Peyer's patch (tissue), 4 donors: Measurements from ENCODE around the gene CDKN1C. TPM values are rescaled to one million over a fixed set of nuclear protein-coding genes. Genes with fewer than 3 reads are reported as not detected.

Experiments
- DNase-seq, 3 donors: peaks; one replicate each; pipeline ENCODE4 v3.0.0-alpha.2; 2017 to 2019
- H3K27ac ChIP-seq, 4 donors: fragments of 200-600 bp; sonication (generic); one replicate each; pipeline ENCODE4 v1.5.1; 2016 to 2019
- H3K27me3 ChIP-seq, 2 donors: fragments of 200-600 bp; sonication (generic); one replicate each; pipeline ENCODE4 v1.5.1; 2019
- H3K36me3 ChIP-seq, 3 donors: fragments of 200-600 bp; sonication (generic); one replicate each; pipeline ENCODE4 v1.5.1; 2016 to 2019
- H3K4me1 ChIP-seq, 4 donors: fragments of 200-600 bp; sonication (generic); one replicate each; pipeline ENCODE4 v1.5.1; 2016 to 2019
- H3K4me3 ChIP-seq, 4 donors: fragments of 200-600 bp; sonication (generic); 1 replicate in 3 of 4; 2 replicates in 1 of 4; pipeline ENCODE4 v1.5.1; 2016 to 2019; ENCODE audit warnings: mild to moderate bottlenecking in 1 of 4
- H3K9me3 ChIP-seq, 4 donors: fragments of 200-600 bp; sonication (generic); one replicate each; pipeline ENCODE4 v1.5.1; 2016 to 2019; ENCODE audit warnings: mild to moderate bottlenecking in 1 of 4
- POLR2A ChIP-seq, 2 donors: fragments of 450-650 bp; IDR thresholded peaks; one replicate each; pipeline ENCODE4 v1.5.1; 2017; ENCODE audit warnings: antibody characterized with exemption in 2 of 2, mild to moderate bottlenecking in 2 of 2, moderate library complexity in 2 of 2
- total RNA-seq, 4 donors: library from RNA; depleted of rRNA; stranded (reverse); fragments of >200 nt; gene quantifications; one replicate each; pipeline ENCODE4 v1.1.0, GENCODE V29; 2016
- TF ChIP-seq, protein P1 (sequence below), 6 experiments: fragments of 450-650 bp in 4 of 6; fragments of 200-600 bp in 2 of 6; sonication (generic) in 1 of 6; IDR thresholded peaks; one replicate each; pipeline ENCODE4 v1.5.1; 2017 to 2019; ENCODE audit warnings: antibody characterized with exemption in 6 of 6, mild to moderate bottlenecking in 3 of 6, moderate library complexity in 1 of 6

The CDKN1C gene
- total RNA-seq, 4 donors from 2014 or later, result 6.1 to 22.3 (median 11.1) TPM

DNA sequence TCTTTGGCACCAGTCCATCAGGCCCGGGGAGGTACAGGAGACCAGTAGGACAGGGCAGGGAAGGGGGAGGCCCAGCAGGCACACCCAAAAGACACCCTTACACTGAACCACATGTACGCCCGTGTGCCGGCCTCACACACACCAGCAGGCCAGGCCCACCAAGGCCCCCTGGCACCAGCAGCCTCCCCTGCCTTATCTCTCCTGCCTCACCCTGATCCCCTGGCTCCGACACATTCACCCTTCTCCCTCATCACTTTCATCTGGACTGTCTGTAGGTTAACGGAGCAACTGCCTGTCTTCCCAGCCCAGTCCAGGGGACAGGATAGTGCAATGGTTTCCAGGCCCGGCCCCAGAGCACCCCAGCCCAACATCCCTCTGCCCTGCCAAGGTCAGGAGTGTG lies 4.9 kb downstream of the CDKN1C start:
- no peak overlapping the region for H3K27ac ChIP-seq
- H3K27me3 ChIP-seq, result no peaks in the 10 kb centered on the region
- no peak for TF ChIP-seq POLR2A (IDR thresholded peaks at IDR 0.05)
- TF ChIP-seq, protein P1, sequence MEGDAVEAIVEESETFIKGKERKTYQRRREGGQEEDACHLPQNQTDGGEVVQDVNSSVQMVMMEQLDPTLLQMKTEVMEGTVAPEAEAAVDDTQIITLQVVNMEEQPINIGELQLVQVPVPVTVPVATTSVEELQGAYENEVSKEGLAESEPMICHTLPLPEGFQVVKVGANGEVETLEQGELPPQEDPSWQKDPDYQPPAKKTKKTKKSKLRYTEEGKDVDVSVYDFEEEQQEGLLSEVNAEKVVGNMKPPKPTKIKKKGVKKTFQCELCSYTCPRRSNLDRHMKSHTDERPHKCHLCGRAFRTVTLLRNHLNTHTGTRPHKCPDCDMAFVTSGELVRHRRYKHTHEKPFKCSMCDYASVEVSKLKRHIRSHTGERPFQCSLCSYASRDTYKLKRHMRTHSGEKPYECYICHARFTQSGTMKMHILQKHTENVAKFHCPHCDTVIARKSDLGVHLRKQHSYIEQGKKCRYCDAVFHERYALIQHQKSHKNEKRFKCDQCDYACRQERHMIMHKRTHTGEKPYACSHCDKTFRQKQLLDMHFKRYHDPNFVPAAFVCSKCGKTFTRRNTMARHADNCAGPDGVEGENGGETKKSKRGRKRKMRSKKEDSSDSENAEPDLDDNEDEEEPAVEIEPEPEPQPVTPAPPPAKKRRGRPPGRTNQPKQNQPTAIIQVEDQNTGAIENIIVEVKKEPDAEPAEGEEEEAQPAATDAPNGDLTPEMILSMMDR (IDR thresholded peaks at IDR 0.05), result no peak
- DNase-seq, result no peak
- no peak overlapping the region for H3K4me3 ChIP-seq
- H3K4me1 ChIP-seq, result peaks cover 0 to 18% (median 3%) of the 10 kb centered on the region in 4 donors
- no peaks in the 10 kb centered on the region for H3K9me3 ChIP-seq
- H3K36me3 ChIP-seq, result no peaks in the 10 kb centered on the region

DNA sequence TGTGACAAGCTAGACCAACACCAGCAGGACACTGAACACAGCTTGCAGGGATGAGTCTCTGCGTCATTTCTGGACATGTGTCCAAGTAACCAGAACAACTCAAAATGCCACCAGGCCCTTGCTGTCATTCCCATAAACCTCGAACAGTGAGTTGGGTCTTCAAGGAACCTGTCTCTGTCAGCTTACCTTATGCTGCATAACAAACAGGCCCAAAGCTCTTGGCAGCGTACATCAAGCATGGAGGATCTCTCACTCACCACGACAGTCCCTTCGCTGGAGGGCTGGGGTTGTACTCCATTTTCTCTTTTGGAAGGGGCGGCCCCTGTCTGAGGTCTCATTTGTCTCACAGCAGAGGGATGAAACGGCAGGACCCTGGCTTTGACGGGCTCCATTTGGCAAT lies 6.8 kb downstream of the CDKN1C start:
- Histone ChIP-seq H3K36me3 (no peaks in the 10 kb centered on the region), H3K9me3 (no peaks in the 10 kb centered on the region), H3K27me3 (no peaks in the 10 kb centered on the region), H3K4me1 (peaks cover 0 to 6% (median 3%) of the 10 kb centered on the region in 4 donors), H3K4me3 (no peak overlapping the region), H3K27ac (no peak overlapping the region)
- TF ChIP-seq POLR2A (IDR thresholded peaks at IDR 0.05), result no peak
- TF ChIP-seq, protein P1 (IDR thresholded peaks at IDR 0.05), result no peak
- DNase-seq, result no peak

- no peak overlapping the region for H3K4me3 ChIP-seq
- H3K4me1 ChIP-seq, result no peaks in the 10 kb centered on the region
- H3K27ac ChIP-seq, result no peak overlapping the region
- H3K36me3 ChIP-seq, result no peaks in the 10 kb centered on the region
- no peak for TF ChIP-seq POLR2A (IDR thresholded peaks at IDR 0.05)
- TF ChIP-seq, protein P1 (IDR thresholded peaks at IDR 0.05), result no peak
- H3K27me3 ChIP-seq, result no peaks in the 10 kb centered on the region
- H3K9me3 ChIP-seq, result no peaks in the 10 kb centered on the region
- no peak for DNase-seq
Observed at GRCh38 chr11:2877474-2877873, 8.1 kb downstream of the CDKN1C start.

- no peak for TF ChIP-seq POLR2A (IDR thresholded peaks at IDR 0.05)
- TF ChIP-seq, protein P1 (IDR thresholded peaks at IDR 0.05), result no peak
- Histone ChIP-seq H3K27me3 (peaks cover 0 to 5% of the 10 kb centered on the region in 2 donors), H3K4me3 (no peak overlapping the region), H3K36me3 (no peaks in the 10 kb centered on the region), H3K4me1 (no peaks in the 10 kb centered on the region), H3K27ac (no peak overlapping the region), H3K9me3 (no peaks in the 10 kb centered on the region)
- DNase-seq, result no peak
Observed at GRCh38 chr11:2874963-2875362, 10.6 kb downstream of the CDKN1C start.

DNA sequence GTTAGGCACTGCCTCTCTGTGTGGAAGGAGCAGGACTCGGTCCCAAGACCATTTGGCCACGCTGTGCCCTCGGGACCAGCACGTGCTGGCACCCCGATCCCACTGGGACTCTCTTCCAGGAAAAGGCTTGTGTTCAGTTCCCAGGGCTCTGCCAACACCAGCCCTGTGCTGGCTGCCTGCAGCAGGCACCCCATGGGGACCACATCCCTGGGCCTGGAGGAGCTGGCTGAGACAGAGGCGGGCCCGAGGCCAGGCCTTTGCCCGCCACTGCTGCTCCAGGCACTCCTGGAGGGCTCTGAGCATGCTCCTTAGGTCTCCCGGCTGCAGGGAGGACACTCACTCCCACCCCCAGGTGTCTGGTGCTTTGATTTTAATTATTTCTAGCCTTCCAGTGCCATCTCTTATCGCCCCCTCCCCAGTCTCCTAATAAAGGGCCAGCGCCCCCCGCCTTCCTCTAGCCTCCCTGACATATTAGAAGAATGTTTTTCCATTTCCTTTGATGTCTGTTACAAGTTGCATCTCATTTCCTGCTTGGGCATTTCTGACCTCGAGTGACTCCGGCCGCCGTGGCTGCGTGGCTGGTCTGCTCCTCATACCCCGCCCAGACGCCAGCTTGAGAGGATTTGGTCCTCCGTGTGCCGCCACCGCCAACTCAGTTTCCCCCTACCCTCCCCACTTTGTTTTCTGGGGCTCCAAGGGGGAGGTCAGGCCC lies 14.4 kb downstream of the CDKN1C start:
- no peak for TF ChIP-seq POLR2A (IDR thresholded peaks at IDR 0.05)
- TF ChIP-seq, protein P1 (IDR thresholded peaks at IDR 0.05), result no peak
- no peak overlapping the region for H3K4me3 ChIP-seq
- no peaks in the 10 kb centered on the region for H3K4me1 ChIP-seq
- H3K36me3 ChIP-seq, result no peaks in the 10 kb centered on the region
- DNase-seq, result no peak
- no peak overlapping the region for H3K27ac ChIP-seq
- no peaks in the 10 kb centered on the region for H3K9me3 ChIP-seq
- H3K27me3 ChIP-seq, result peaks cover 0 to 21% of the 10 kb centered on the region in 2 donors
